Muscle of leg (tissue), 11 donors: Measurements from ENCODE around the gene ODC1. TPM values are rescaled to one million over a fixed set of nuclear protein-coding genes. Genes with fewer than 3 reads are reported as not detected.

ENCODE experiments used
- DNase-seq: peaks from one replicate; pipeline ENCODE4 v3.0.0; 2013
- H3K27ac ChIP-seq: one replicate; pipeline ENCODE4 v1.5.1; 2013; ENCODE audit warnings: mild to moderate bottlenecking, low read length, control low read depth
- H3K27me3 ChIP-seq: one replicate; pipeline ENCODE4 v1.6.1; 2013; ENCODE audit warnings: low read length; ENCODE audit not compliant: control insufficient read depth, insufficient read depth
- H3K36me3 ChIP-seq: one replicate; pipeline ENCODE4 v1.6.1; 2013; ENCODE audit warnings: low read length; ENCODE audit not compliant: control insufficient read depth, insufficient read depth
- H3K4me1 ChIP-seq: one replicate; pipeline ENCODE4 v1.6.1; 2013; ENCODE audit warnings: low read length; ENCODE audit not compliant: control insufficient read depth, insufficient read depth
- H3K4me3 ChIP-seq: one replicate; pipeline ENCODE4 v1.5.1; 2013; ENCODE audit warnings: low read length, control low read depth
- H3K9me3 ChIP-seq: replicated peaks from 2 replicates; pipeline ENCODE4 v1.6.1; 2013; ENCODE audit warnings: low read depth, low read length; ENCODE audit not compliant: control insufficient read depth
- whole genome bisulfite sequencing: methylation state at CpG from one replicate; pipeline ENCODE4 v1.1.5; 2013; ENCODE audit warnings: missing lambda C conversion rate; ENCODE audit not compliant: insufficient coverage; 5-methylcytosine and 5-hydroxymethylcytosine counted together
- polyA plus RNA-seq, 8 donors: library from polyadenylated mRNA; unstranded; fragments of 120-200 nt; gene quantifications; one replicate each; pipeline versions ENCODE4 v1.2.1 to v1.2.3, GENCODE V29; 2013; ENCODE audit warnings: inconsistent platforms in 1 of 8, low replicate concordance in 1 of 8; ENCODE audit not compliant: insufficient read length in 8 of 8, insufficient read depth in 1 of 8
- total RNA-seq: library from RNA; stranded (reverse); fragments of 120-200 nt; gene quantifications from one replicate; pipeline ENCODE4 v1.2.4, GENCODE V29; 2013

Gene ODC1
- total and polyA plus RNA-seq, 9 donors: 99.5 to 135 (median 116) TPM

DNA sequence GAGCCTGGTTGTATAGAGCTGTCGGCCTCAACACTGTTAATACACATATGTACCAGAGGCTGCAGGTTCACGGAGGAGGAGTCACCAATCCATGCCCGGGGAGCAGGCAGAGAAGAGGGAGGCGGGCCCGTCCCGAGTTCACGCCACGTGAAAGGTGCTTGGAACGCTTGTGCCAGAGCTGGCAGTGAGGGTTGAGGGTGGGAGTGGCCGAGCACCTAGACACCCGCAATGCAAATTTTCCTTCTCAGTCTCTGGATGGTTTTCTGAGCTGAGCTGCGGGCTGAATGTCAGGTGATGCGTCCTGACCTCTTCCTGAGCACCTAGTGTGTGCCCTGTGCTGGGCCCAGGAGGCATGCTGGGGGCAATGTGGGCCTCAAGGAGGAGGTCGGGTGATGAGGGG, 52.2 kb downstream of the ODC1 start:
- peaks cover 32% of the 10 kb centered on the region for H3K4me1 ChIP-seq
- H3K36me3 ChIP-seq: no peaks in the 10 kb centered on the region
- H3K9me3 ChIP-seq: no peaks in the 10 kb centered on the region
- no peaks in the 10 kb centered on the region for H3K27me3 ChIP-seq
- no peak overlapping the region for H3K4me3 ChIP-seq
- WGBS: 76% methylated on average over 13 of the region's 14 CpGs
- no peak overlapping the region for H3K27ac ChIP-seq
- DNase-seq: no peak

DNA sequence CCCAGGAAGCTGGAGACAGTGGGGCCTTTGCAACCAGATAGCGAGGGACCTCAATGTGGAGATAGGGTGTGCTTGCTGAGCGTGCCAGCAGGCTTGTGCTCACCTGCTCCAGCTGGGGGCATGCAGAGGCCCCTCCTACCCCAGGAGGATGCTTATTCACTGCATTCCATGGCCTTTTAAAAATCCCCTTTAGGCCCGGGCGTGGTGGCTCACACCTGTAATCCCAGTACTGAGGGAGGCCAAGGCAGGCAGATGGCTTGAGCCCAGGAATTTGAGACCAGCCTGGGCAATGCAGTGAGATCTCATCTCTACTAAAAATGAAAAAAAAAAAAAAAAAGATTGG, 54.5 kb downstream of the ODC1 start:
- no peak overlapping the region for H3K27ac ChIP-seq
- WGBS: 94% methylated on average over 2 of the region's 4 CpGs
- H3K4me3 ChIP-seq: no peak overlapping the region
- H3K36me3 ChIP-seq: no peaks in the 10 kb centered on the region
- H3K9me3 ChIP-seq: no peaks in the 10 kb centered on the region
- H3K4me1 ChIP-seq: peaks cover 45% of the 10 kb centered on the region
- no peak for DNase-seq
- H3K27me3 ChIP-seq: no peaks in the 10 kb centered on the region

DNA sequence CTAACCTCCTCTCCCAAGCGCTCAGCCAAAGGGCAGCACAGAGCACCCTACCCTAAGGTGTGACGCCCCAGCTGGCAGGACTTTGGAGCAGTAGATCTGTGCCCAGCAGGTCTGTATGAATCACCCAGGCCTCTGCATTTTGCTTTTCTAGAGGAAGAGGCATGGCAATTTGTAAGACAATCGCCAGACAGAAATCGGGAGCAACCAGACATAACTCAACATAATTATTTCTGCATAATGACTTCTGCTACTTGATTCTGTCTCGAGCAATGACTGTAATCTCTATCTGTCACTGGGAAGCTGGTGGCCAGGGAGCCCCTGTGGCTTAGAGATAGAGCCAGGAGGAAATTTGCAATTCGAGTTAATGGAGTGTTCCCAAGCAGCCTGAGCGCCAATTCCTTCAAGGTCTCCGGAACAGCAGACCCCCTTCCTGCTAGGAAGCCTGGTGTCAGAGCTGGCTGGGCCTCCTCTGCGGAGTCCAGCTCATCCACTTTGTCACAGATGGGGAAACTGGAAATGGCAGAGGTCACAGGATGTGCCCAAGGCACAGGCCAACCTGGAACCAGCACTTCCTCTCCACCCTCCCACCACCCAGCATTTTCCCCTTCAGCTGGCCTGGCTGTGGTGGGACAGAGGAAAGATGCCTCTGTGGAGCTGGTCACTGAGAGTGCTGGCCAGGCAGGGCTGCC, 55.0 kb downstream of the ODC1 start:
- H3K36me3 ChIP-seq: no peaks in the 10 kb centered on the region
- 47% methylated on average over 3 of the region's 9 CpGs for WGBS
- no peak overlapping the region for H3K27ac ChIP-seq
- no peaks in the 10 kb centered on the region for H3K27me3 ChIP-seq
- peaks cover 42% of the 10 kb centered on the region for H3K4me1 ChIP-seq
- H3K9me3 ChIP-seq: no peaks in the 10 kb centered on the region
- H3K4me3 ChIP-seq: no peak overlapping the region
- no peak for DNase-seq

DNA sequence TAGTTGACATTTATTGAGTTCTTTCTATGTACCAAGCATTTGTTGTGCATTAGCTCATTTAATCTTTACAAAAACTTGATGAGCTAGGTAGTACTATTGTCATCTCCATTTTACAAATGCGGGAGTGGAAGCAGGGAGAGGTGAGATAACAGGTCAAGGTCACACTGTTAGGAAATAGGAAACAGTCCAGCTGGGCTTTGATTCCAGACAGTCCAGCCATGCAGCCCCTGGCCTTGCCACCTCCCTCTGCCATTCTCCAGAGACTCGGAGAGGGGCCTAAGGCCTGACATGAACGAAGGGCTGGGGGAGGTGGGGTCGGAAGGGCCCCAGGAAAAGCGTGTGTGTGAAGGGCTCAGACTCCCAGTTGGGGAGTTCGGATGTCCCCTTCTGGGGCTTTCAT, 55.6 kb downstream of the ODC1 start:
- no CpG with 5 or more reads among the region's 6 CpGs for WGBS
- no peak for DNase-seq
- Histone ChIP-seq H3K4me1 (peaks cover 42% of the 10 kb centered on the region), H3K9me3 (no peaks in the 10 kb centered on the region), H3K27ac (no peak overlapping the region), H3K4me3 (no peak overlapping the region), H3K27me3 (no peaks in the 10 kb centered on the region), H3K36me3 (no peaks in the 10 kb centered on the region)

DNA sequence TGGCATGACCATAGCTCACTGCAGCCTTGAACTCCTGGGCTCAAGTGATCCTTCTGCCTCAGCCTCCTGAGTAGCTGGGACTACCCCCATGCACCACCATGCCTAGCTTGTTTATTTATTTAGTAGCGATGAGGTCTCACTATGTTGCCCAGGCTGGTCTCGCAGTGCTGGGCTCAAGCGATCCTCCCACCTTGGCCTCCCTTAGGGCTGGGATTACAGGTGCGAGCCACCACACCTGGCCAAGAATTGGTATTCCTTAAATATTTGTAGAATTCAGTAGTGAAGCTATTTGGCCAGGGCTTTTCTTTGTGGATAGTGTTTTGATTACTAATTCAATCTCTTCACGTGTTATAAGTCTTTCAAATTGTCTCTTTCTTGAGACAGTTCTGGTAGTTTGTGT, 56.0 kb downstream of the ODC1 start:
- Histone ChIP-seq H3K27ac (no peak overlapping the region), H3K4me3 (no peak overlapping the region), H3K9me3 (no peaks in the 10 kb centered on the region), H3K4me1 (peaks cover 40% of the 10 kb centered on the region), H3K27me3 (no peaks in the 10 kb centered on the region), H3K36me3 (no peaks in the 10 kb centered on the region)
- no peak for DNase-seq
- 90% methylated on average over 2 of the region's 5 CpGs for WGBS

DNA sequence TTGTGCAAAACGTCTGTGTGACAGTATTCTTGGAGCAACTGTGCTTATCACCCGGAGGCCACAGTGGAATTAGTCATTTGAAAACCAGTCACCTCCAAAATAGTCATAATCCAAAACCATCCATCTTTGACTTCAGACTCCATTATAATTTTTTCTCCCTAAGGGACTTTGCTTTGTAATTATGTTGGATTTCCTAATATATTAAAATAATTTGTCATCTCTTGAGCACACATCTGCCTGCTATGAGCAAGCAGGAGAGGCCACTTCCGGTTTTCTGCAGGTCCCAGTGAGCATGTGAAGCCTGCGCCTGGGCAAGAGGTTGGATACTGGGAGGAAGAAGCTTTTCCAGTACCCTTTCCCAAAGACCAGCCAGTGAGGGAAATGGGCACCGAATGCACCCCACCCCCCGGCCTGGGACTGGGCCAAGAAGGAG, 57.7 kb downstream of the ODC1 start:
- Histone ChIP-seq H3K36me3 (no peaks in the 10 kb centered on the region), H3K27ac (no peak overlapping the region), H3K27me3 (peaks cover 3% of the 10 kb centered on the region), H3K4me1 (peaks cover 51% of the 10 kb centered on the region), H3K4me3 (no peak overlapping the region), H3K9me3 (no peaks in the 10 kb centered on the region)
- DNase-seq: no peak
- WGBS: 45% methylated on average over 2 of the region's 6 CpGs

Other genes starting within 250 kb of the ODC1 start
- 18.8 TPM for gene HPCAL1, start 145.4 kb downstream of the ODC1 start, total RNA-seq
- 10 to 100 TPM; 23.8 to 51.0 (median 32.9) TPM for gene HPCAL1, start 145.4 kb downstream of the ODC1 start, polyA plus RNA-seq
- gene NOL10, start 241.6 kb upstream of the ODC1 start, total RNA-seq: 21.9 TPM
- 10 to 100 TPM; 15.0 to 20.0 (median 17.3) TPM for gene NOL10, start 241.6 kb upstream of the ODC1 start, polyA plus RNA-seq